Subcutaneous adipose tissue (tissue), 4 donors: ENCODE results near the gene PM20D2. TPM values are rescaled to one million over a fixed set of nuclear protein-coding genes. Genes with fewer than 3 reads are reported as not detected.

Experiments used
- CTCF ChIP-seq: fragments of 450-650 bp; IDR thresholded peaks from one replicate; pipeline ENCODE4 v1.5.1; 2016; ENCODE audit warnings: low read depth, mild to moderate bottlenecking, control low read depth, antibody characterized with exemption, moderate library complexity
- total RNA-seq, 4 donors: library from RNA; depleted of rRNA; stranded (reverse); fragments of >200 nt; gene quantifications; one replicate each; pipeline ENCODE4 v1.1.0, GENCODE V29; 2016

Gene PM20D2
- 1 to 10 TPM; 4.0 to 6.8 (median 4.9) TPM for total RNA-seq

- TF ChIP-seq CTCF: no peak
Observed at GRCh38 chr6:89145956-89146717, at the start of gene PM20D2. PM20D2 (plus strand) TSS chr6:89146055; CDS start chr6:89146145, 90 bp downstream.

GRCh38 chr6:89098461-89098860, 47.4 kb upstream of the PM20D2 start:
- TF ChIP-seq CTCF: no peak

- no peak for TF ChIP-seq CTCF
Observed at GRCh38 chr6:89100114-89100513, 45.7 kb upstream of the PM20D2 start.

- TF ChIP-seq CTCF: no peak
Observed at GRCh38 chr6:89110284-89110683, 35.6 kb upstream of the PM20D2 start.

- no peak for TF ChIP-seq CTCF
Observed at GRCh38 chr6:89111933-89112332, 33.9 kb upstream of the PM20D2 start.

- no peak for TF ChIP-seq CTCF
Observed at GRCh38 chr6:89116702-89117101, 29.2 kb upstream of the PM20D2 start.

- no peak for TF ChIP-seq CTCF
Observed at GRCh38 chr6:89117211-89118108, 28.4 kb upstream of the PM20D2 start, which contains the start of gene SRSF12. SRSF12 (minus strand) TSS chr6:89118071; CDS start chr6:89117887, 184 bp downstream.
